Neural crest cell (in vitro differentiated cells): ENCODE data around the gene SLC1A6. TPM values are rescaled to one million over a fixed set of nuclear protein-coding genes. Genes with fewer than 3 reads are reported as not detected.

Source experiments
- DNase-seq: peaks from one replicate; pipeline ENCODE4 v3.0.0; 2021; ENCODE audit warnings: low read depth, mixed read lengths, low spot score
- H3K27ac Mint-ChIP-seq: one replicate; pipeline ENCODE4 v1.8.0; 2021; ENCODE audit warnings: mild to moderate bottlenecking, mixed read lengths; ENCODE audit not compliant: unreplicated experiment
- H3K27me3 Mint-ChIP-seq: 2 replicates; pipeline ENCODE4 v1.8.0; 2021; ENCODE audit warnings: low read depth, mild to moderate bottlenecking, mixed read lengths
- H3K36me3 Mint-ChIP-seq: 2 replicates; pipeline ENCODE4 v1.8.0; 2021; ENCODE audit warnings: low read depth, mild to moderate bottlenecking, mixed read lengths
- H3K4me1 Mint-ChIP-seq: 2 replicates; pipeline ENCODE4 v1.8.0; 2021; ENCODE audit warnings: mixed read lengths
- H3K4me3 Mint-ChIP-seq: one replicate; pipeline ENCODE4 v1.8.0; 2021; ENCODE audit warnings: mild to moderate bottlenecking, mixed read lengths
- H3K9me3 Mint-ChIP-seq: 2 replicates; pipeline ENCODE4 v1.8.0; 2021; ENCODE audit warnings: mixed read lengths
- CTCF ChIP-seq: fragments of 200-600 bp; sonication (generic); conservative IDR thresholded peaks from 2 replicates; pipeline ENCODE4 v1.5.0; 2021; ENCODE audit warnings: antibody characterized with exemption, mild to moderate bottlenecking
- total RNA-seq: library from RNA; stranded (reverse); gene quantifications from 2 replicates; pipeline ENCODE4 v1.2.1, GENCODE V29; 2021

Gene SLC1A6
- total RNA-seq, 1 donor from 2014 or later, result 8.2 TPM

- peaks cover 41% of the 10 kb centered on the region for H3K27me3 Mint-ChIP-seq
These were observed 36.4 kb upstream of the SLC1A6 start for GRCh38 chr19:15015946-15016542.

GRCh38 chr19:15014579-15014978 lies 34.9 kb upstream of the SLC1A6 start:
- Mint-ChIP-seq H3K27ac (no peak overlapping the region), H3K9me3 (no peaks in the 10 kb centered on the region), H3K4me3 (no peak overlapping the region), H3K4me1 (no peaks in the 10 kb centered on the region), H3K36me3 (no peaks in the 10 kb centered on the region), H3K27me3 (peaks cover 49% of the 10 kb centered on the region)
- DNase-seq, result no peak
- no peak for TF ChIP-seq CTCF

More at GRCh38 chr19:15015946-15016542, 36.4 kb upstream of the SLC1A6 start:
- H3K36me3 Mint-ChIP-seq, result no peaks in the 10 kb centered on the region
- no peaks in the 10 kb centered on the region for H3K9me3 Mint-ChIP-seq
- H3K27ac Mint-ChIP-seq, result no peak overlapping the region
- H3K4me3 Mint-ChIP-seq, result no peak overlapping the region
- no peak for TF ChIP-seq CTCF
- H3K4me1 Mint-ChIP-seq, result no peaks in the 10 kb centered on the region
- DNase-seq, result peak; percentile 38

- TF ChIP-seq CTCF, result no peak
These were observed 31.0 kb upstream of the SLC1A6 start for GRCh38 chr19:15010501-15011300.

GRCh38 chr19:15008308-15008707 lies 28.6 kb upstream of the SLC1A6 start:
- Mint-ChIP-seq H3K27ac (no peak overlapping the region), H3K36me3 (no peaks in the 10 kb centered on the region), H3K4me3 (no peak overlapping the region), H3K27me3 (peaks cover 69% of the 10 kb centered on the region), H3K9me3 (peaks cover 2% of the 10 kb centered on the region), H3K4me1 (no peaks in the 10 kb centered on the region)
- no peak for DNase-seq
- TF ChIP-seq CTCF, result no peak

More at GRCh38 chr19:15010501-15011300, 31.0 kb upstream of the SLC1A6 start:
- no peaks in the 10 kb centered on the region for H3K4me1 Mint-ChIP-seq
- no peak overlapping the region for H3K4me3 Mint-ChIP-seq
- peaks cover 65% of the 10 kb centered on the region for H3K27me3 Mint-ChIP-seq
- H3K36me3 Mint-ChIP-seq, result no peaks in the 10 kb centered on the region
- no peak overlapping the region for H3K27ac Mint-ChIP-seq
- peaks cover 2% of the 10 kb centered on the region for H3K9me3 Mint-ChIP-seq
- no peak for DNase-seq

GRCh38 chr19:14997981-14998380 lies 18.3 kb upstream of the SLC1A6 start:
- Mint-ChIP-seq H3K4me1 (no peaks in the 10 kb centered on the region), H3K27ac (no peak overlapping the region), H3K27me3 (peaks cover 86% of the 10 kb centered on the region), H3K4me3 (no peak overlapping the region), H3K9me3 (no peaks in the 10 kb centered on the region), H3K36me3 (no peaks in the 10 kb centered on the region)
- DNase-seq, result no peak
- TF ChIP-seq CTCF, result no peak
